GM12874 (cell line): ENCODE measurements around the gene FBXL7.

ENCODE experiments used
- CTCF ChIP-seq: IDR thresholded peaks from 2 replicates; pipeline ENCODE4 v1.5.1; 2011; ENCODE audit warnings: low read depth, mild to moderate bottlenecking, control low read depth, low read length, moderate library complexity; ENCODE audit not compliant: insufficient read depth

Gene FBXL7

GRCh38 chr5:15834596-15835245 lies 334.7 kb downstream of the FBXL7 start:
- TF ChIP-seq CTCF = no peak

- TF ChIP-seq CTCF = no peak
Measured at GRCh38 chr5:15835514-15835913, 335.5 kb downstream of the FBXL7 start.

- TF ChIP-seq CTCF = no peak
Measured at GRCh38 chr5:15837551-15838289, 337.7 kb downstream of the FBXL7 start.

GRCh38 chr5:15844253-15844652 lies 344.3 kb downstream of the FBXL7 start:
- TF ChIP-seq CTCF = no peak

- TF ChIP-seq CTCF = no peak
Measured at GRCh38 chr5:15844871-15845270, 344.9 kb downstream of the FBXL7 start.

GRCh38 chr5:15850536-15850935 lies 350.6 kb downstream of the FBXL7 start:
- TF ChIP-seq CTCF = no peak

GRCh38 chr5:15850939-15851341 lies 351.0 kb downstream of the FBXL7 start:
- no peak for TF ChIP-seq CTCF
